ENCODE measurements around the gene MTUS2.

DNA sequence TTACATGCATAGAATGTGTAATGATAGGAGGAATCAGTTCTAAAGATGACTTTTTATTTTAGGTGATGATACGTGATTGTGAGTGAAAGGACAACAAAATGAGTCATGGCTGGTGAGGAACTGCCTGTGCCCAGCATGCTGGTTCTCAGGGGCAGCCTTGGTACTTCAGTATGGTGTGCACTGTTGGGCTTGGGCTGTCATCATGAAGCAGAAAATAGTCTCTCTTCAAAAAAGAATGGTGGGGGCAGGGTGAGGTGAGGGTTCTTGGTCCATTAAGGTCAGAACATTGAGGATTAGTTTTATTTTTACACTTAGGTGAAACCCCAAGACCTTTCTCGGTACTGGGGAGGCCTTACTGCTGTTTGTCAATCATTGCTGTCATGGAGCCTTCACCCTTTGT is 309.5 kb downstream of the MTUS2 start:
- TF ChIP-seq, protein P1, sequence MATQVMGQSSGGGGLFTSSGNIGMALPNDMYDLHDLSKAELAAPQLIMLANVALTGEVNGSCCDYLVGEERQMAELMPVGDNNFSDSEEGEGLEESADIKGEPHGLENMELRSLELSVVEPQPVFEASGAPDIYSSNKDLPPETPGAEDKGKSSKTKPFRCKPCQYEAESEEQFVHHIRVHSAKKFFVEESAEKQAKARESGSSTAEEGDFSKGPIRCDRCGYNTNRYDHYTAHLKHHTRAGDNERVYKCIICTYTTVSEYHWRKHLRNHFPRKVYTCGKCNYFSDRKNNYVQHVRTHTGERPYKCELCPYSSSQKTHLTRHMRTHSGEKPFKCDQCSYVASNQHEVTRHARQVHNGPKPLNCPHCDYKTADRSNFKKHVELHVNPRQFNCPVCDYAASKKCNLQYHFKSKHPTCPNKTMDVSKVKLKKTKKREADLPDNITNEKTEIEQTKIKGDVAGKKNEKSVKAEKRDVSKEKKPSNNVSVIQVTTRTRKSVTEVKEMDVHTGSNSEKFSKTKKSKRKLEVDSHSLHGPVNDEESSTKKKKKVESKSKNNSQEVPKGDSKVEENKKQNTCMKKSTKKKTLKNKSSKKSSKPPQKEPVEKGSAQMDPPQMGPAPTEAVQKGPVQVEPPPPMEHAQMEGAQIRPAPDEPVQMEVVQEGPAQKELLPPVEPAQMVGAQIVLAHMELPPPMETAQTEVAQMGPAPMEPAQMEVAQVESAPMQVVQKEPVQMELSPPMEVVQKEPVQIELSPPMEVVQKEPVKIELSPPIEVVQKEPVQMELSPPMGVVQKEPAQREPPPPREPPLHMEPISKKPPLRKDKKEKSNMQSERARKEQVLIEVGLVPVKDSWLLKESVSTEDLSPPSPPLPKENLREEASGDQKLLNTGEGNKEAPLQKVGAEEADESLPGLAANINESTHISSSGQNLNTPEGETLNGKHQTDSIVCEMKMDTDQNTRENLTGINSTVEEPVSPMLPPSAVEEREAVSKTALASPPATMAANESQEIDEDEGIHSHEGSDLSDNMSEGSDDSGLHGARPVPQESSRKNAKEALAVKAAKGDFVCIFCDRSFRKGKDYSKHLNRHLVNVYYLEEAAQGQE (IDR thresholded peaks at IDR 0.05; ENCODE audit: insufficient replicate concordance, low read depth): no peak
- TF ChIP-seq POLR2AphosphoS5 (IDR thresholded peaks at IDR 0.05; ENCODE audit: low read depth): no peak
- TF ChIP-seq, protein P2, sequence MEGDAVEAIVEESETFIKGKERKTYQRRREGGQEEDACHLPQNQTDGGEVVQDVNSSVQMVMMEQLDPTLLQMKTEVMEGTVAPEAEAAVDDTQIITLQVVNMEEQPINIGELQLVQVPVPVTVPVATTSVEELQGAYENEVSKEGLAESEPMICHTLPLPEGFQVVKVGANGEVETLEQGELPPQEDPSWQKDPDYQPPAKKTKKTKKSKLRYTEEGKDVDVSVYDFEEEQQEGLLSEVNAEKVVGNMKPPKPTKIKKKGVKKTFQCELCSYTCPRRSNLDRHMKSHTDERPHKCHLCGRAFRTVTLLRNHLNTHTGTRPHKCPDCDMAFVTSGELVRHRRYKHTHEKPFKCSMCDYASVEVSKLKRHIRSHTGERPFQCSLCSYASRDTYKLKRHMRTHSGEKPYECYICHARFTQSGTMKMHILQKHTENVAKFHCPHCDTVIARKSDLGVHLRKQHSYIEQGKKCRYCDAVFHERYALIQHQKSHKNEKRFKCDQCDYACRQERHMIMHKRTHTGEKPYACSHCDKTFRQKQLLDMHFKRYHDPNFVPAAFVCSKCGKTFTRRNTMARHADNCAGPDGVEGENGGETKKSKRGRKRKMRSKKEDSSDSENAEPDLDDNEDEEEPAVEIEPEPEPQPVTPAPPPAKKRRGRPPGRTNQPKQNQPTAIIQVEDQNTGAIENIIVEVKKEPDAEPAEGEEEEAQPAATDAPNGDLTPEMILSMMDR (IDR thresholded peaks at IDR 0.05; ENCODE audit: insufficient read depth, low read length): no peak

All from HL-60 (cell line).